Activated CD4-positive, alpha-beta T cell treated with anti-CD3 and anti-CD28 coated beads for 24 hours (primary cell): ENCODE data around the gene ABLIM1.

Experiments used
- DNase-seq, 2 donors: peaks; one replicate each; pipeline ENCODE4 v3.0.0-alpha.2; 2020; ENCODE audit warnings: low read depth in 2 of 2

The ABLIM1 gene

DNA sequence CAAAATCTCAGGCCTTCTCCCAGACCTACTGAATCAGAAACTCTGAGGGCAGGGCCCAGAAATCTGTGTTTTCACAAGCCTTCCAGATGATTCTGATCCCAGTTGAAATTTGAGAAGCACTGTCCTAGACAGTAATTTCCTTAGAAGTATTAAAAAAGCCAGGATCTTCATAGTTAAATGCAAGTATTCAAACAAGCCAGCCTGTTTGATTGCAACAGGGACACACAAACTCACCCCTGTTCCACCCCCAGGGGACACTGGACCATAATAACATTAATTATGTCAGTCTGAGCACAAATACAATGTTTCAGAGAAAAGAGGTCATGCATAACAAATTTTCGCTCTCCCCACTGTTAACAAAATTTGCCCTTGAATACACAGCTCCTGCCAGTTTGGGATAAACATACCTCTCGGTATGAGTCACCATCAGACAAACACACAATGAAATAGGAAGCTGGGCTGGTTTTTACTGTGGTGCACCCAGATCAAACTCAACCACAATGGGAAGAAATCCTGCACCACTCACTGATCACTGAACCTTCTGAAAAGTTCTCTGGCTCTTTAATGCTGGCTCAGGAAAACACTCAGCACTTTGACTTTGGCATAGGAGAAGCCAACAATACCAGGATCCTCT lies 34.3 kb downstream of the ABLIM1 start:
- DNase-seq = no peak

DNA sequence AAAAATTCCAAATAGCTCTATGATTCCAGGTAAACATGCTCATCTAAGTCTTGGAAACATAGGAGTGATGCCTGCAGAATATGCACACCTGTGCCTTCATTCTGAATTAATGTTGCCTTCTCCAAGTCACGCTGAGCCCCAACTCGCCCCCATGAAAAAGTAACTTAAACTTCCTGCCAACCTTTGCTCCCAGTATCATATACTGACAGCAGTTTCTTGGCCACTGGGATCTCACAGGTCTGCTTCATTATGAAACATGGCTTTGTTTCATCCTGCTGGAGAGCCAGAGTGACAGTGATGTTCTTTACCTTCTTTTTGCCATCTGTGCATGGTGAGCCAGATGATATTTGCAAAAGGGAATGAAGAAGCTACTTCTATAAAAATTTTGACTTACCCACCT lies 34.9 kb downstream of the ABLIM1 start:
- no peak for DNase-seq

DNA sequence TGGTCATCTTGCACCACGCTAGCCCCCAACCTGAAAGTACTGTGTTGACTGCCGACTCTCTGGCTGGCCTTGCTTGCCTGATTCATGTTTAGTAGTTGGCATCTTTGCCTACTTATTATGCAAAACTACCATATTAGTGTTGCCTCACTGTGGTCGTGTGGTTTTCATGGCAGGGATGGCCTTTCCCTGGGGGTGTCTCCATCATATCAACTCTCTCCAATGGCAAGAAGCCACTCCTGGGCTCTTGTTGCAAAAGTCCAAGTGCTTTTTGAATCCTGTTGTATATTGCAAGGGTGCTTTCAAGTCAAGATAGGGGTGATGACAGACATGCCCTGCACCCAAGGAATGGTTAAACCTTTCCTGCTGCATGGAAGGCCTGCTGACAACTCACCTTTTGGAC lies 39.4 kb downstream of the ABLIM1 start:
- no peak for DNase-seq

DNA sequence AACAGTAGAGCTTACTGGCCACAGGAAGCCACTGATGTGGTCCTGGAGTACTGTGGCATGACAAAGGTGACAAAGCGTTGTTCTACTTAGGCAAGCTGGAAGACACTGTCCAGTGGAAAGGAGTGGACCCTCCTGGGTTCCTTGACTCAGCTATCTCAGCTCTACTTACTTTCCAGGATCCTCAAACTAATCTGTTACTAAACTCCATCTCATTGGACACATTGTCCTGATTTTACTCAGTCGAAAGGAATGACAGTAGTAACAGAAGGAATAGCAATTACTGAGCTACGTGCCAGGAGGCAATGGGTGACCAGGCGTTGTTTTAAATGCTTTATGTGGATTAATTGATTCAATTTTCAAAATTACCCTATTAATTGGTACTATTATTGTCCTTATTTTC lies 41.6 kb downstream of the ABLIM1 start:
- DNase-seq = no peak

DNA sequence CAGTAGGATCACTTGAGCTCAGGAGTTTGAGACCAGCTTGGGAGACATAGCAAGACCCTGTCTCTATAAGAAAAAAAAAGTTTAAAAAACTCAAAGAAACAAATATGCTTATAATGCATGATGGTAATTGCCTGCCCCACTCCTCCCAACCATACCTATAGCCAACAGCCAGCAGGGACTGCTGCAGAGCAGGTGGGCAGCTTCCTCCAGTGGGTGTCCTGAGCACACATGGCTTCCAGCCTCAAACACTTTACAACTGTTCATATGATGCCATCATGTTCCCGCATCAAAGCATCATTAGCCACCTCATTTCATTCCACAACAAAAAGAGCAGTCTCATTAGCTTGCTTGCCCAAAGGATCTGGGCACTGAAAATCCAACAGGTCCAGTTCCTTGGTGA lies 42.0 kb downstream of the ABLIM1 start:
- DNase-seq = no peak

DNA sequence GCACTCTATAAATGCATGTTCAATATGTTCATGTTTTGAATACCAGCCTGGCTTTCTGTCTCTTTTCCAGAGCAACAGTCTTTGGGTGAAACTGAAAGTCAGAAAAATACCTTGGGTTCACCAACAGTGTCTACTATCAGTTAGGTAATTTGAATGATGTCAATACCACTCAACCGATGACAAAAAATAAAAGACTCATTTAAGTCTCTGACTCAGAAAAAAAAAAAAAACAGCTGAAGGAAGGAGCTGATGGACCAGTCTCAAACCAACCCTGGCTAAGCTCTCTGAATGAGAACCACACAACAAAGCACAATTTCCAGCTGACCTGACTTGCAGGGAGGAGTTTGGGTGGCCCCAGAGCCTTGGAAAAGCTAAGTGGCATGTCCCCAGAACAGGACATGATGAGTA lies 42.5 kb downstream of the ABLIM1 start:
- no peak for DNase-seq

DNA sequence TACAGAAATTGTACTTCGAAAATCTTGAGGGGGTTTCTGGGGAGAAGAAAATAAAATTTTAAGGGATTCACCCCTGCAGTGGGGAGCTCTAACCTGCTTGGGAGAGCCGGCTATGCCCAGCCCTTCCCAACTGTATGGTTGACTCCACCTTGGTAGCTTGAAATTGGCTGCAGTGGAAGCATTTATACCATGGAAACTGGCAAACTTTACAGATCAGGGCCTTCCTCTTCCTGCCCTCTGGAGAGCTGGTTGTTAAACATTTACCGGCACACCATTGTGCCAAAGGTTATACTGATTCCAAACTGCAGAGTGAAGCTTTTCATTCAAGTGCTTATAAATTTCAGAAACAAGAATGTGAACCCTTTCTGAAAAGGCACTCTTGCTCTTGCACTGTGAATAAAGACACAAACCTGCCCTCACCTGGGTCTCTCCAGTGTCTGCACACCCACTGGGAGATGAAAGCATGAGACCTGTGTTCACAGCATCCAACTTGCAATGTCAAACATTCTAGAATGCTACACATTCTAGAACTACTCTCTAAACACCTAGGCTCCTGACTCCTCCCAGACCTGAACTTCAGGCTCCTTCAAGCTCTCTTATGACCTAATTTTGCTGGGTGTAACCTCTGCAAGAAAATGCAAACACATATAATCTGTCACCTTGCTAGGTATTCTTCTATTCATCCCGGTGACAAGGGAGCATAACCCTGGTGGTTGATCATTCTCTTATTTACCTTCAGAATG lies 44.7 kb downstream of the ABLIM1 start:
- no peak for DNase-seq

DNA sequence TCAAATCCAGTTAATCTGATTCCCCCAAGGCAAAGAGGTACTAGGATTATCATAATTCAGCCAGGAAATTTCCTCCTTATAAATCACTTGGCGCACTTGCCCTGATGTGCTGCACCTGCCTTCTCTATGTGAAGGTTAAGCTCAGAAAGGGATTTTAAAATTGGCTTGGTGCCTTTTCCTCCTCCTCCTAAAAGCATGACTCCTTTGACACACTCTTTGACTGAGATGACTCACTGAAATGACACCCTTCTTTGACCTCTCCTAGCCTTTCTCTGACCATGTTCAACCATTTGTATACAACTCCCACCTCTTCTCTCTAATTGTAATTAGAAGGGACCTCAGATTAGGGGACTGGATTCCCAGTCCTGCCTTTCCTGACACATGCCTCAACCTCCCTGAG lies 46.5 kb downstream of the ABLIM1 start:
- no peak for DNase-seq

DNA sequence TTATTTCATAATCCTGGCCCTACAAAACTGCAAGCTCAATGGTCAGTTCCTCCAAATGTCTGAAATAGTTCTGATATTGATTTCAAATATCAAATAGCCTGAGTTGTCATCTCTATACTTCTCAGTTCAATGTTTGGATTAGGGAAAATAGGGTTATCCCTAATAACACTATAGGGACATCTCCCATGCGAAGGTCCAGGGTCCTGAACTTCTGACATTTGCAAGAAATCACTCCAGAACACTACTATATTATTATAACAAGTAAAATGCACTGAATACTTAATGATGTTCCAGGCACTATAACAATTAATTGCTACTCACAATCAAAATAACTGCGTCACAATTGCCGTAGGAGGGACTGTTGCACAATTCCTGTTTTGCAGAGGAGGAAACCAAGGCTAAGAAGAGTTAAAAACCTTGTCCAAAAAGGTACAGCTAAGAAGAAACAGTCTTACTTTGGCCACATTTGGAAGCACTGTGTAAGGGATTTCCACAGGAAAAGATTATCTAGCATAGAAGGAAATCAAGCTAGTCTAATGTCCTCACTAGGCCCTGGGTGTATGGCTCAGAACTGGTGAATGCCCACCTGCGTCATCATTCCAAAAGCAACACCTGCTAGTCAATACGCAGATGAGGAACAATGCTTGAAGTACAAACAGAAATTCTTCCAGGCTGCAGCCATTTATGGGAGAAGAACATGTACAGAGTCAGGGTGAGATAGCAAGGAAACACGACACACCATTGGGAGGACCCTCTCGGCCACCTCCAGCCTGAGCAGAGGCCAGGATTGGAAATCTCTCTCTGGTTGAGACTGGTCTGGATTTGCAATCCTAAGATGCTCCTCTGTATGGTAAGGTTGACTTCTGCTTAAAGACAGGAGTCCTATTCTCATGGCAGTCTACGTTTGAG lies 48.3 kb downstream of the ABLIM1 start:
- no peak for DNase-seq

DNA sequence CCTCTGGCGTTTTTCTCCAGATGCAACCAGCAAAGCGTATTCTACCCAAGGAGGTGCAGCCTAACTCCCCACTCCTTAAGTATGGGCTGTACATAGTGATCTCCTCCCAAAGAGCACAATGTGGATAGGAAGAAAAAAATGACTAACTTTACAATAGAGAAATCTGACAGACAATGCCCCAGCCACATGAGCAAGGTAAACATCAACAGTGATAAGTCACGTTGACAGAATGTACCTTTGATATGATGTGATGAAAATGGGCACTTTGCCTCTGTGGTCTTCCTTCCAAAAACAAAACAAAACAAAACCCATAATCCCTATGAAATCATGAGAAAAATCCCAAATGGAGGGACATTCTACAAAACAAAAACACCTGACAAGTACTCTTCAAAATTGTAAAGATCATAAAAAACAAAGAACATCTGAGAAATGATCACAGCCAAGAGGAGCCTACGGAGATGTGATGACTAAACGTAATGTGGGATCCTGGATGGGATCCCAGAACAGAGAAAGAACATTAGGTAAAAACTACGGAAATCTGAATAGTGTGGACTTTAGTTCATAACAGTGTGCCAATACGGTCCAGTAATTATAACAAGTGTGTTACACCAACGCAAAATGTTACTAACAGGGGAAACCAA lies 50.6 kb downstream of the ABLIM1 start:
- DNase-seq = no peak

DNA sequence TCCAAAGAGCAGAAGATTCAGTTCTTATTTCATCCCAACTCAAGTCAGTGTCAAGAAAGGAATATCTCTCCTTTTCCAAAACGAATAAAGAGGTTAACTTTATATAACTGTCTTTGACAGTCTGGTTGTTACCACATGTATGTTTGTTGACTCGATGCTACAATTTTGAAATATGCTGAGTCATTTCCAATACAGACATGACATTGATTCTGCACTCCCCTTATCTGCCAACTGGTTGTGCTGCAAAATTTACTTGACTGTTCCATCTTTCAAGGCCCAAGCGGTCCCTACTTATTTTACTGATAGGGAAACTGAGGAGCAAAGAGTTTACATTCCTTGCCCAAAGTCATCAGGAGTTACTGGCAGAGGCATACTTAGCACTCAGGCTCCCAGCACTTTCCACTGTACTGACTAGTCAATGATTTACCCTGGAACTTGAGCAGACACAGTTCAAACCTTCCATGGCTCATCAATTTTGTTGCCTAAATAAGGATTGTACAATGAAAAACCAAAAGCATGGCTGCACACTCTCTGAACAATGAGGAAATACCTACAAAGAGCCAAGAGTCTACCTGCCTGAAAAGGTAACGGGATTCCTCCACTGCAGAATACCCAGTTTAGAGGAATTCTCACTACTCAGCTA lies 52.8 kb downstream of the ABLIM1 start:
- DNase-seq = no peak

DNA sequence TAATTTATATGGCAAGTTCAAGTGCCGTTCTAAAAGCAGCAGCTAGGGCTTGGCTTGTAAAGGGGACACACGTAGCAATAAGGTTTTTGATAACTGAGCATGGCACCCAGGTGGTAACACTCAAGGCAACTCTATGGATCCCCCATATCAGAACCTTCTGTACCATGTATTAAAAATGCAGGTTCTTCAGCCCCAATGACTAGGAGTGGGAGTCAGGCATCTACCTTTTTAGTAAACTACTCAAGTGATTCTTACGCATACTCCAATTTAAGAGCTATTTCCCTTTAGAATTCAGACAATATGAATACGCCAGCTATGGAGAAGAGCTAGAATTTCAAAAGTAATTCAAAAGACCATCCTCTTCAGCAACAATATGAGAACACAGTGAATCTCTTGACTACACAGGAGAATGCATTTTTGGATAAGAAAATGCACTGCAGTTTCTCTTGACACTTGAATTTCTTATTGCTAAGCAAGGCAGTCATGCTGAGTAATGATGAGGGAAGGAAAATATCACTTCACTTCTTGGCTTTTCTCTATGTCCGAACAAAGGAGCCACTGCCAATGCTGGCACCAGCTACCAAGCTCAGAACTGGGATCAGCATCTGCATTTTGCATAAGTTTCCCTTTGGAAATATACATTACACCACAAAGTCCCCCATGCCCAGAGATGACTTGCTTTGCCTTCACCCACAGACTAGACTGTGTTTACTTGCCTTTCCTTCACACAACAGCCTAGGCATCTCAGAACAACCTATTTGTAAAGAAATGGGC lies 53.5 kb downstream of the ABLIM1 start:
- no peak for DNase-seq

DNA sequence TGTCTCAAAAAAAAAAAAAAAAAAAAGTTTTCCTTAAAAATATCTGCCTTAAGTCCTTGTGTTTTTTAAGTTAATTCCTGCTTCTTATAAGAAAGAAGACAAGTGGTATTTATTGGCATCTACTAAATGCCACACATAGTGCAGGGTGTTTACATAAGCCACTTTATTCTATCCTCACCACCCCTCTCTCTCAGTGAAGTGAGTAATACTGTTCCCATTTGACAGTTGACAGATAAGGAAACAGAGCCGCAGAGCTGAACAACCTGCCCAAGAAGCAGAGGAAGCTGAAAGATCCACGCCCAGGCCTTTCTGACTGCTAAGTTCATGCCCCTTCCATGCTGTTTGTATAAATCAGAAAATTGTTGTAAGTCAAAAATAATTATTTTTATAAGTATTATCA lies 54.1 kb downstream of the ABLIM1 start:
- DNase-seq = no peak

DNA sequence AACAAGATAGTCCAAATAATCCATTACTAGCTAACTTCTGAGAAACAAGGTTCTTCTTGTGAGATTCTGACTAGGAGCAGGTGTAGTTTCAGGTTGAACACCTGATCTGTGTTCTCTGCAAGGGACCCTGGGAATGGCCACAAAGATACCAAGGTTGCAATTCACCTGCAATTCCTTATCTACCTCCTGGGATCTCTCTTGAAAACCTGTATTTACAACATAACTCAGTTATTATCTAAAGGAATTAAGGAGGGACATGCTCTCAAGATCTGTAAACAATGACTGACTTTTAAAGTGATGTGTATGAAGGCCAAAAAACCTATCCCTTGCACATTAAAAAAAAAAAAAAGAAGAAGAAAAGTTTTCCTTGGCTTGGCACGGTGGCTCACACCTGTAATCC lies 54.8 kb downstream of the ABLIM1 start:
- no peak for DNase-seq

DNA sequence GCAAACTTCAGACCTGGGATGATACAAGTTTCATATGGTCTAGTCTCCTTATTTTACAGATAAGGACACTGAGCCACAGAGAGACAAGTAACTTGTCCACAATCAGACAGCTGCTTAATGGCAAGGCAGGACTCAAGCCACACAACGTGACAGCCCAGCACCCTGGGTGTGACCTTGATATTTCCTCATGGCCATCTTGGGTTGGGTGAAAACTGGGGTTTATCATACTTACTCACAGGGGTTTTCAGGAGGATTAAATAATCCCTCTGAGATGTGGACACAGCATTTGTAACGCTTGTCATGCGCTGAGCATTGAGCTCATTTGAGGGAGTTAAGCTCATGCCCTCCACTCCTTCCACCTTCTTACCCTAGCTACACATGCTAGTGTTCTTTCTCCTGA lies 58.0 kb downstream of the ABLIM1 start:
- DNase-seq = no peak

DNA sequence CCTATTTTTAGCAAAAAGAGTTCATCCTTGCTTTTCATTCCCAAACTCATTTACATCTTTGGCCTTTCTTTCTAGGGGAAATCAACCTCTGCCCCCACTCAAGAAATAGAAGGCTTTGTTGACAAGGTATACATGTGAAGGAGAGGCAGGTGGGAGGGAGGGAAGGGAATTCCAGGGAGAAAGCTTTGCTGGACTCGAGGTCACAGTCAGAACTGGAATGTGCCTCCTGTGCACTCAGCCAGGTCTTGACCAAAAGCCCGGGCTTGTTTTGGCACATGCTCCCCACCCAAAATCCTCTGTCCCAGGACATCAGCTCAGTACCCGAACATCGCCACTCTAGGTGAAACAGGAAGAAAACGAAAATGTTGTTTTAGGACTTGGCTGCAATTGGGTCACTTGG lies 61.3 kb downstream of the ABLIM1 start:
- DNase-seq = no peak

DNA sequence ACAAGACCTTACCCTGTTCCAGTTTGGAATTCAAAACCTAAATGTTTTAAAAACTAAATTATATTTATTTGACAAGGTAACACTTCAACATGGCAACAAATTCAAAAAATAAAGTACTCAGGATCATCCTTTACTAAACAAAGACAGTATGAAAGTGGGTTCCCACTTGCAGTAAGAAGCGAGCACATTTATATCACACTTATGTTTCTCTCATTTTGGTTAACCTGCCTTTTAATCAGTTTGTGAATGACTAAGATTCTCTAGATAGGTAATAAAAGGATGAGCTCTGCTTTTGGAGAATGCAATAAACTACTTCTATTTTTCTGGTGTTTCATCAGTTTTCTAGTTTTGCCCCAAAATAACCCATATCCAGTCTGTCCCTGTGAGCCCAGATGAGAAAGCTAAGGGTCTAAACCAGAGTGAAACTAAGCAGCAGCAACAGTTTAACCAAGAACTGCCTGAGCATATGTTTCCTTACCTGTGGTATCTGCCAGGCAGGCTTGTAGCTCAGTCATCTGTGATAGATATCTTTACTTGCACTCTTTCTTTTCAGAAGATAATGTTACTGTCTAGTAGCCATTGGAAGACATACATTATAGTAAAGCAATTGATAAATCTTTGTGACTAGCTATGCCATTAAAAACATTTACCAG lies 64.1 kb downstream of the ABLIM1 start:
- DNase-seq = no peak

DNA sequence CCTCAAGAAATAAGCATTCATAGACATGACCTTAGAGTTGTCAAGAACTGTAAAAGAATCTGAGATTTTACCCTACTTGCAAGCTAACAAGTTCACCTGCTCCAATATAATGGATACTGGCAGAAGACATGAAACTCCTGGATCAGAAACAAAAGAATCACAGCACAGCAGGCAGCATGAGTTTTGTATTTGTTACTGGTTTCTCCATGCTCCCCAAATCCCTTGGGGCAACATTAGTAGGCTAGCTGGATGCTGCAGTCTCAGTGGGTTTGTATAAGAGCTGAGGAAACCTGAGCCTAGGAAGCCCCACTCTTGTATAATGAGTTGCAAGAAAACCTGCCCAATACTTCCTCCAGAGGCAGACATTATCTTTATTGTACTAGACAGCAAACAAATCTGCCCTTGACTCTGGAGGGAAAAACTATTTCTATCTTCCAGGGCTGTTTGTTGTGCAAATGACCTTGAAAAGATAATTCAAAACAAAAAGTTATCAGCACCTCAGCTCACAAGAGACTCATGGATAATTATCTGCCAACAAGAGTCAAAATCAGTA lies 64.8 kb downstream of the ABLIM1 start:
- DNase-seq = no peak

DNA sequence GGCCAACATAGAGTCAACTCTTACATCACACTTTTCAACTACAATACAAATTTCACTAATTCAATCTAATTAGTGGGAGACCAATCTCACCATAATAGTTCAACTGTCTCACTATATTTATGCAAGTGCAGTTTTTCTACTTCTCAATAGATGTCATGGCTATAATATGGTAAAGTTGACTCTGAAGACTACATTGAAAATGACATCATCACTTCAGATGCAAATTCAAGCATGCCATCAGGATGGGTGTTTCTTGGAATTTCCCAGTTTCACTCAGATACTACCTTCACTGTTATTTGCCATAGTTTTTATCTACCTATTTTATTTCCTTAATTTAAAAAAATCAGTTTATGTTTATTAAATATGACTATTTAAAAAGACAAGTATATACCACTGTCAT lies 67.1 kb downstream of the ABLIM1 start:
- no peak for DNase-seq

DNA sequence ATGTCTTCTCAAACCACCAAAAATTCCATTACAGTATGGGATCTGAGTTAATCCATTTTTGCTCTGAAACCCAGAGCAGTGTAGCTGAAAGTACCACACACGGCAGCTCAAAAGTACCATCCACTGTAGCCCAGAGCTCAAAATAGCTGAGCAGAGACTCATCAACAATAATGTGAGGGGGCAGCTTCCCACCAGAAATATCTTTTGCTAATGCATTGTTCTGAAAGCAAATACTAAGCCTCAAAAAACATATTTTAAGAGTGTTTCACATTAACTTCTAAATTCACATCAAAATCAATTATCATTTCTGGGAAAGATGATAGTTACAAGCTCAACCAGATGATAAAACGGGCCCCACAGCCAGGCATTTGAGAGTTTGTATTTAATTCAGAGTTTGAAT lies 73.7 kb downstream of the ABLIM1 start:
- DNase-seq = no peak
